RWPE2 (cell line): Measurements from ENCODE around the gene AEBP1.

Experiments used
- ATAC-seq: fragments of 200-7000 bp; cut with Tn5 transposase; 3 replicates; pipeline ENCODE4 v1.9.1; 2021; ENCODE audit warnings: low read depth
- DNase-seq: peaks from one replicate; pipeline ENCODE4 v3.0.0-alpha.2; 2020; ENCODE audit warnings: low spot score
- H3K27ac ChIP-seq: fragments of 450-650 bp; 2 replicates; pipeline ENCODE4 v1.5.1; 2017; ENCODE audit warnings: mild to moderate bottlenecking; ENCODE audit not compliant: poor library complexity, severe bottlenecking
- H3K27me3 ChIP-seq: fragments of 250-450 bp; sonication (Bioruptor Pico); 2 replicates; pipeline ENCODE4 v1.5.1; 2021; ENCODE audit warnings: mild to moderate bottlenecking, moderate library complexity; ENCODE audit not compliant: insufficient read depth, poor library complexity, severe bottlenecking
- H3K36me3 ChIP-seq: fragments of 250-450 bp; sonication (Bioruptor Pico); 2 replicates; pipeline ENCODE4 v1.5.1; 2020; ENCODE audit warnings: low read depth, mild to moderate bottlenecking, moderate library complexity
- H3K4me1 ChIP-seq: fragments of 250-450 bp; sonication (Bioruptor Pico); 2 replicates; pipeline ENCODE4 v1.5.1; 2021; ENCODE audit warnings: mild to moderate bottlenecking, moderate library complexity; ENCODE audit not compliant: insufficient read depth, poor library complexity, severe bottlenecking
- H3K4me3 ChIP-seq: fragments of 250-450 bp; sonication (Bioruptor Pico); 2 replicates; pipeline ENCODE4 v1.5.1; 2021; ENCODE audit warnings: mild to moderate bottlenecking, moderate library complexity; ENCODE audit not compliant: severe bottlenecking
- H3K9me3 ChIP-seq: fragments of 250-450 bp; sonication (Bioruptor Pico); 2 replicates; pipeline ENCODE4 v1.5.1; 2021; ENCODE audit warnings: mild to moderate bottlenecking, moderate library complexity; ENCODE audit not compliant: severe bottlenecking
- TF ChIP-seq, protein P1 (sequence below): fragments of 450-650 bp; IDR thresholded peaks from one replicate; pipeline ENCODE4 v1.5.1; 2017; ENCODE audit warnings: mild to moderate bottlenecking, moderate library complexity; ENCODE audit not compliant: poor library complexity, severe bottlenecking

The AEBP1 gene

DNA sequence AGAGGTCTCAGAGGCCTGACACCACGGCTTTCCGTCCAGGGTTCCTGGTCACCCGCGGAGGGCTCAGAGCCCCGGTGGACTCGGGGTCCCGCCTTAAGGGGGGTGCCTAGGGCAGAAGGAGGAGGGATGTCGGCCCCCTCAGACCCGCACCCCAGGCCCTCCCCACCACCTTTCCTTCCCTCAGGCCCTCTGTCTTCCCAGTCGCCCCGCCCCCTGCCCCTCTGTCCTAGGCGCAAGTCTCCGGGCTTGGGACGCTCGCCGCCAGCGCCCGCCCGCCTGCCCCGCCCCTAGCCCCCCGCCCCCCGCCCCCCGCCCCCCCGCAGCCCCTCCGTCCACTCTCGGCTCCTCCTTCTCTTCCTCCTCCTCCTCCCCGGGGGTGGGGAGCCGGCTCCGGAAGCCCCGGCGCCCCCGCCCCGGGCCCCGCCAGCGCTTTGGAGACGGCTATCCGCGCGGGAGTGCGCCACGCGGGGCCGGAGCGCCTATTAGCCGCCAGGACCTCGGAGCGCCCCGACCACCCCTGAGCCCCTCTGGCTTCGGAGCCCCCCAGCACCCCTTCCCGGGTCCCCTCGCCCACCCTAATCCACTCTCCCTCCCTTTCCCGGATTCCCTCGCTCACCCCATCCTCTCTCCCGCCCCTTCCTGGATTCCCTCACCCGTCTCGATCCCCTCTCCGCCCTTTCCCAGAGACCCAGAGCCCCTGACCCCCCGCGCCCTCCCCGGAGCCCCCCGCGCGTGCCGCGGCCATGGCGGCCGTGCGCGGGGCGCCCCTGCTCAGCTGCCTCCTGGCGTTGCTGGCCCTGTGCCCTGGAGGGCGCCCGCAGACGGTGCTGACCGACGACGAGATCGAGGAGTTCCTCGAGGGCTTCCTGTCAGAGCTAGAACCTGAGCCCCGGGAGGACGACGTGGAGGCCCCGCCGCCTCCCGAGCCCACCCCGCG, at the start of gene AEBP1:
TSS of gene AEBP1 (plus strand) at position 423 of the 937 bp plus-strand sequence. CDS start at position 744, 321 bp downstream.
- TF ChIP-seq, protein P1, sequence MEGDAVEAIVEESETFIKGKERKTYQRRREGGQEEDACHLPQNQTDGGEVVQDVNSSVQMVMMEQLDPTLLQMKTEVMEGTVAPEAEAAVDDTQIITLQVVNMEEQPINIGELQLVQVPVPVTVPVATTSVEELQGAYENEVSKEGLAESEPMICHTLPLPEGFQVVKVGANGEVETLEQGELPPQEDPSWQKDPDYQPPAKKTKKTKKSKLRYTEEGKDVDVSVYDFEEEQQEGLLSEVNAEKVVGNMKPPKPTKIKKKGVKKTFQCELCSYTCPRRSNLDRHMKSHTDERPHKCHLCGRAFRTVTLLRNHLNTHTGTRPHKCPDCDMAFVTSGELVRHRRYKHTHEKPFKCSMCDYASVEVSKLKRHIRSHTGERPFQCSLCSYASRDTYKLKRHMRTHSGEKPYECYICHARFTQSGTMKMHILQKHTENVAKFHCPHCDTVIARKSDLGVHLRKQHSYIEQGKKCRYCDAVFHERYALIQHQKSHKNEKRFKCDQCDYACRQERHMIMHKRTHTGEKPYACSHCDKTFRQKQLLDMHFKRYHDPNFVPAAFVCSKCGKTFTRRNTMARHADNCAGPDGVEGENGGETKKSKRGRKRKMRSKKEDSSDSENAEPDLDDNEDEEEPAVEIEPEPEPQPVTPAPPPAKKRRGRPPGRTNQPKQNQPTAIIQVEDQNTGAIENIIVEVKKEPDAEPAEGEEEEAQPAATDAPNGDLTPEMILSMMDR: no peak
- H3K4me3 ChIP-seq: no peak within 1 kb of the TSS
- no peak within 1 kb of the TSS for H3K27ac ChIP-seq
- H3K9me3 ChIP-seq: no peaks in the 10 kb centered on the region
- no peaks in the 10 kb centered on the region for H3K36me3 ChIP-seq
- H3K27me3 ChIP-seq: no peaks in the 10 kb centered on the region
- DNase-seq: no peak
- H3K4me1 ChIP-seq: peaks cover 16% of the 10 kb centered on the region
- ATAC-seq: no peak

- no peak for ATAC-seq
- no peaks in the 10 kb centered on the region for H3K4me1 ChIP-seq
- H3K4me3 ChIP-seq: no peak overlapping the region
- no peaks in the 10 kb centered on the region for H3K27me3 ChIP-seq
- peaks cover 82% of the 10 kb centered on the region for H3K36me3 ChIP-seq
- DNase-seq: no peak
- no peak overlapping the region for H3K27ac ChIP-seq
- TF ChIP-seq, protein P1: no peak
- H3K9me3 ChIP-seq: no peaks in the 10 kb centered on the region
These were observed 47.5 kb upstream of the AEBP1 start for GRCh38 chr7:44056681-44057080.

- no peak overlapping the region for H3K27ac ChIP-seq
- ATAC-seq: no peak
- H3K9me3 ChIP-seq: no peaks in the 10 kb centered on the region
- no peak overlapping the region for H3K4me3 ChIP-seq
- H3K27me3 ChIP-seq: no peaks in the 10 kb centered on the region
- TF ChIP-seq, protein P1: no peak
- peaks cover 76% of the 10 kb centered on the region for H3K36me3 ChIP-seq
- DNase-seq: no peak
- H3K4me1 ChIP-seq: no peaks in the 10 kb centered on the region
These were observed 46.8 kb upstream of the AEBP1 start for GRCh38 chr7:44057181-44057848.

DNA sequence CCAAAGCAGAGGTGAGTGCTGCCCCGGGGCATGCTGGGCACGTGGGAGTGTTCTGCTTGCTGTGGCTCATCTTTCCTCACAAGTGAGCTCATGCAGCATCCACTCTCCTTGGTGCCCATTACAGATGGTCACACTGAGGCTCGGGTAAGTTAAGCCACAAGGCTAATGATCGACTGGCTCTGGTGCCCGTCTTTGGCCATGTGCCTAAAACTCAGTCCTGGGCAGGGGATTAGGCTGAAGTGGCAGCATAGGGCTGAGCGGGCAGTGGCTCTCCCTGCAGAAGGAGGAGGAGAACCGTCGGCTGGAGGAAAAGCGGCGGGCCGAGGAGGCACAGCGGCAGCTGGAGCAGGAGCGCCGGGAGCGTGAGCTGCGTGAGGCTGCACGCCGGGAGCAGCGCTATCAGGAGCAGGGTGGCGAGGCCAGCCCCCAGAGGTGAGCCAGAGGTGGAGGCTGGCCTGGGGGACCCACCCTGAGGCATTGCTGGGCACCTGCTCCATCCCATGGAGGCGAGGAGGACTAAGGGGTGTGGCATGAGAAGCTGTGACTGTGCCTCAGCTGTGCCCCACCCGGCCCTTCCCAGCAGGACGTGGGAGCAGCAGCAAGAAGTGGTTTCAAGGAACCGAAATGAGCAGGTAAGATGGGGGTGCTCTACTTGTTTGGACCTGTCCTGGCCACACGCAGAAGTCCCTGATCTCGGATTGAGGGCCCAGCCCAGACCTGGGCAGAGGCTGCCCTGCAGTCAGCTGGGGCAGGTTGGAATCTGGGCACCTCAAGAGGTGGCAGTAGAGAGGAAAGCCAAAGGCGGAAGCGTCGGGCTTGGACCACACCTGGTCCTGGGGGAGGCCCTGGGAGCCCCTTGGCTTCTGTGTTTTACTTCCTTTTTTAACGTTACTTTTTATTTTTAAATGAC, 46.0 kb upstream of the AEBP1 start:
- H3K4me1 ChIP-seq: no peaks in the 10 kb centered on the region
- DNase-seq (no peak), ATAC-seq (peak; percentile 17; the same call in 1 of the 3 replicates)
- H3K9me3 ChIP-seq: no peaks in the 10 kb centered on the region
- no peak overlapping the region for H3K27ac ChIP-seq
- peaks cover 69% of the 10 kb centered on the region for H3K36me3 ChIP-seq
- no peaks in the 10 kb centered on the region for H3K27me3 ChIP-seq
- TF ChIP-seq, protein P1: no peak
- no peak overlapping the region for H3K4me3 ChIP-seq
